Uterus (tissue), 4 donors: ENCODE results near the gene MXD1. TPM values are rescaled to one million over a fixed set of nuclear protein-coding genes. Genes with fewer than 3 reads are reported as not detected.
"Not testable (repeated sequence)": the region's sequence is repeated elsewhere in the genome, so short reads cannot be mapped to it uniquely, and the experiment has no call there.

ENCODE experiments used
- DNase-seq, 2 donors: peaks; one replicate each; pipeline ENCODE4 v3.0.0-alpha.2; 2019 to 2020
- H3K27ac ChIP-seq, 2 donors: fragments of 200-600 bp; sonication (generic); 1 replicate in 1 of 2; 2 replicates in 1 of 2; pipeline ENCODE4 v1.5.1; 2016 to 2018
- H3K27me3 ChIP-seq, 2 donors: fragments of 200-600 bp; sonication (generic); one replicate each; pipeline ENCODE4 v1.5.1; 2018 to 2019; ENCODE audit warnings: control low read depth in 1 of 2
- H3K36me3 ChIP-seq, 2 donors: fragments of 200-600 bp; sonication (generic); one replicate each; pipeline ENCODE4 v1.5.1; 2019; ENCODE audit warnings: control low read depth in 1 of 2
- H3K4me1 ChIP-seq, 2 donors: fragments of 200-600 bp; sonication (generic); one replicate each; pipeline ENCODE4 v1.5.1; 2018 to 2019; ENCODE audit warnings: control low read depth in 1 of 2
- H3K4me3 ChIP-seq, 2 donors: fragments of 200-600 bp; sonication (generic); 1 replicate in 1 of 2; 2 replicates in 1 of 2; pipeline ENCODE4 v1.5.1; 2018 to 2019; ENCODE audit warnings: mild to moderate bottlenecking in 1 of 2
- H3K9me3 ChIP-seq, 2 donors: fragments of 200-600 bp; sonication (generic); one replicate each; pipeline ENCODE4 v1.5.1; 2019; ENCODE audit warnings: control low read depth in 1 of 2
- POLR2A ChIP-seq, 2 donors: fragments of 450-650 bp; IDR thresholded peaks; one replicate each; pipeline ENCODE4 v1.6.1; 2016; ENCODE audit warnings: antibody characterized with exemption in 2 of 2, mild to moderate bottlenecking in 1 of 2, moderate library complexity in 1 of 2
- intact Hi-C: fragments of 100-400 bp; cut with DNase I; formaldehyde crosslinking; loops from one replicate; pipeline ENCODE4 v1.15.1; 2023; ENCODE audit warnings: low total_unique reads
- total RNA-seq, 4 donors: library from RNA; depleted of rRNA in 3 of 4; stranded (reverse); fragments of >200 nt in 3 of 4; gene quantifications; one replicate each; pipeline versions ENCODE4 v1.1.0 to v1.2.4, GENCODE V29; 2014 to 2023
- TF ChIP-seq, protein P1 (sequence below), 4 experiments: fragments of 200-600 bp in 2 of 4; fragments of 450-650 bp in 2 of 4; sonication (generic) in 2 of 4; IDR thresholded peaks; one replicate each; pipeline ENCODE4 v1.5.1; 2016 to 2019; ENCODE audit warnings: antibody characterized with exemption in 4 of 4, mild to moderate bottlenecking in 2 of 4, moderate library complexity in 1 of 4
- donor health status: DM: yes; HTN: yes; CAD: no.

MXD1 gene
- total RNA-seq, 4 donors from 2014 or later = 6.5 to 11.3 (median 8.0) TPM

GRCh38 chr2:69948963-69949645, 34.2 kb downstream of the MXD1 start:
- intact Hi-C loops = no loop called here
- Histone ChIP-seq H3K27me3 (no peaks in the 10 kb centered on the region), H3K9me3 (no peaks in the 10 kb centered on the region), H3K4me1 (no peaks in the 10 kb centered on the region), H3K27ac (no peak overlapping the region), H3K36me3 (no peaks in the 10 kb centered on the region), H3K4me3 (no peak overlapping the region)
- DNase-seq = no peak
- TF ChIP-seq, protein P1, sequence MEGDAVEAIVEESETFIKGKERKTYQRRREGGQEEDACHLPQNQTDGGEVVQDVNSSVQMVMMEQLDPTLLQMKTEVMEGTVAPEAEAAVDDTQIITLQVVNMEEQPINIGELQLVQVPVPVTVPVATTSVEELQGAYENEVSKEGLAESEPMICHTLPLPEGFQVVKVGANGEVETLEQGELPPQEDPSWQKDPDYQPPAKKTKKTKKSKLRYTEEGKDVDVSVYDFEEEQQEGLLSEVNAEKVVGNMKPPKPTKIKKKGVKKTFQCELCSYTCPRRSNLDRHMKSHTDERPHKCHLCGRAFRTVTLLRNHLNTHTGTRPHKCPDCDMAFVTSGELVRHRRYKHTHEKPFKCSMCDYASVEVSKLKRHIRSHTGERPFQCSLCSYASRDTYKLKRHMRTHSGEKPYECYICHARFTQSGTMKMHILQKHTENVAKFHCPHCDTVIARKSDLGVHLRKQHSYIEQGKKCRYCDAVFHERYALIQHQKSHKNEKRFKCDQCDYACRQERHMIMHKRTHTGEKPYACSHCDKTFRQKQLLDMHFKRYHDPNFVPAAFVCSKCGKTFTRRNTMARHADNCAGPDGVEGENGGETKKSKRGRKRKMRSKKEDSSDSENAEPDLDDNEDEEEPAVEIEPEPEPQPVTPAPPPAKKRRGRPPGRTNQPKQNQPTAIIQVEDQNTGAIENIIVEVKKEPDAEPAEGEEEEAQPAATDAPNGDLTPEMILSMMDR (IDR thresholded peaks at IDR 0.05) = no peak
- no peak for TF ChIP-seq POLR2A (IDR thresholded peaks at IDR 0.05)

DNA sequence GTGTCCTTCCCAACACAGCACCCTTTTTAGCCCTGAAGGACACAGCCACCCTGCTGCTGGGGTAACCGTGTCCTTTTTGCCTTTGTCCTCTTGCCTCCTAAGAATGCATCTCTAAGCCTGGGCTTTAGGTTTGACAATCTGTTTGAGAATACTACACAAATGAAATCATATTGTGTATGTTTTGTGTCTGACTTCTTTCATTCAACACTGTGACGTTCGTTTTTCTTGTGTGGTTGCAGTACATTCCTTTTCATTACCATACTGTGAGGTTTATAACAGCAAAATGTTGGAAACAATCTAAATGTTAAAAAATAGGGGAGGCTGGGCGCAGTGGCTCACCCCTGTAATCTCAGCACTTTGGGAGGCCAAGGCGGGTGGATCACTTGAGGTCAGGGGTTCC, 35.3 kb downstream of the MXD1 start:
- no peak for DNase-seq
- Histone ChIP-seq H3K27me3 (no peaks in the 10 kb centered on the region), H3K4me1 (no peaks in the 10 kb centered on the region), H3K27ac (no peak overlapping the region), H3K4me3 (no peak overlapping the region), H3K9me3 (no peaks in the 10 kb centered on the region), H3K36me3 (no peaks in the 10 kb centered on the region)
- no peak for TF ChIP-seq POLR2A (IDR thresholded peaks at IDR 0.05)
- TF ChIP-seq, protein P1 (IDR thresholded peaks at IDR 0.05) = no peak
- intact Hi-C loops = no loop called here

GRCh38 chr2:69950671-69951070, 35.8 kb downstream of the MXD1 start:
- H3K36me3 ChIP-seq, H3K27ac ChIP-seq, H3K4me1 ChIP-seq, intact Hi-C loops, H3K27me3 ChIP-seq, H3K9me3 ChIP-seq, H3K4me3 ChIP-seq, DNase-seq: not testable (repeated sequence)

GRCh38 chr2:69952336-69953115, 37.6 kb downstream of the MXD1 start:
- Histone ChIP-seq H3K27ac (no peak overlapping the region), H3K36me3 (no peaks in the 10 kb centered on the region), H3K4me3 (no peak overlapping the region), H3K9me3 (no peaks in the 10 kb centered on the region), H3K4me1 (no peaks in the 10 kb centered on the region), H3K27me3 (no peaks in the 10 kb centered on the region)
- no peak for DNase-seq
- TF ChIP-seq POLR2A (IDR thresholded peaks at IDR 0.05) = no peak
- TF ChIP-seq, protein P1 (IDR thresholded peaks at IDR 0.05) = no peak
- intact Hi-C loops = no loop called here

DNA sequence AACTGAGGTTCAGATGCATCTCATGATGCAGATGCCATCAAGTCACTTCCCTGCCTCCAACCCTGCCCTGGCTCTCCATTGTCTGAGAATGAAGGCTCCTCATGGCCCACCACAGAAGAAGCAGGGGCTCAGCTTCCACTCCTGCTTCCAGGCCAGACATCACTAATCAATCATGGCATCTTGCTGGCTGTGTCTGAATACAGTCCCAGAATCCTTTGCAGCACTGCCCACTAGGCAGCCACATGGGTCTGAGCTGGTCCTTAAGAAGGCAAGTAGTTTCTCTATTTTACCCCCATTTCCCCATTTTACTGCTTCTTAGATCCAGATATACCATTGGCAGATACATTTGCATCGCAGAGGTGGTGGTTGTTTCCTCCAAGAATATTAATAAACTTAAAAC, 39.2 kb downstream of the MXD1 start:
- DNase-seq = no peak
- TF ChIP-seq, protein P1 (IDR thresholded peaks at IDR 0.05) = no peak
- no peak for TF ChIP-seq POLR2A (IDR thresholded peaks at IDR 0.05)
- no peak overlapping the region for H3K4me3 ChIP-seq
- no peaks in the 10 kb centered on the region for H3K27me3 ChIP-seq
- no peaks in the 10 kb centered on the region for H3K9me3 ChIP-seq
- H3K4me1 ChIP-seq = no peaks in the 10 kb centered on the region
- no peak overlapping the region for H3K27ac ChIP-seq
- intact Hi-C loops = no loop called here
- no peaks in the 10 kb centered on the region for H3K36me3 ChIP-seq
